IMR-90 (cell line): ENCODE data around the gene TPP2. TPM values are rescaled to one million over a fixed set of nuclear protein-coding genes. Genes with fewer than 3 reads are reported as not detected.

Source experiments
- ATAC-seq: fragments of 200-7000 bp; cut with Tn5 transposase; 2 replicates; pipeline ENCODE4 v1.9.1; 2020; ENCODE audit warnings: low read depth, mild to moderate bottlenecking, moderate library complexity
- BruUV-seq: library from RNA; stranded (reverse); fragments of 400-500 nt; replicated peaks from 2 replicates; lab custom pipeline; 2021; lab: Mats Ljungman, UMichigan
- CTCF ChIA-PET: fragments of 300-600 bp; formaldehyde crosslinking; extraction: SDS; loops from one replicate; lab custom pipeline; 2021; ENCODE audit warnings: antibody characterized with exemption; lab: Yijun Ruan, JAX
- POLR2A ChIA-PET: fragments of 300-600 bp; sonication (Branson Sonifier 250); formaldehyde crosslinking; loops from one replicate; lab custom pipeline; 2022; ENCODE audit warnings: antibody characterized with exemption; ENCODE audit not compliant: unreplicated experiment; lab: Charles Lee
- DNase-seq: peaks from one replicate; pipeline ENCODE4 v3.0.0; 2013
- H2AFZ ChIP-seq: replicated peaks from 2 replicates; pipeline ENCODE3; 2013; ENCODE audit warnings: low read length, mild to moderate bottlenecking; ENCODE audit not compliant: poor library complexity
- H2AK5ac ChIP-seq: 2 replicates; pipeline ENCODE4 v1.6.1; 2013; ENCODE audit warnings: low read depth, low read length, inconsistent platforms
- H2AK9ac ChIP-seq: replicated peaks from 2 replicates; pipeline ENCODE3; 2013; ENCODE audit warnings: mild to moderate bottlenecking, low read depth, low read length, moderate library complexity; ENCODE audit not compliant: poor library complexity
- H2BK120ac ChIP-seq: 2 replicates; pipeline ENCODE4 v1.6.1; 2013; ENCODE audit warnings: low read depth, low read length, inconsistent platforms
- H2BK15ac ChIP-seq: 3 replicates; pipeline ENCODE4 v1.6.1; 2013; ENCODE audit warnings: low read depth, low read length, inconsistent platforms
- H2BK20ac ChIP-seq: 2 replicates; pipeline ENCODE4 v1.6.1; 2013; ENCODE audit warnings: low read depth, mild to moderate bottlenecking, inconsistent platforms, low read length, moderate library complexity
- H2BK5ac ChIP-seq: 2 replicates; pipeline ENCODE4 v1.6.1; 2013; ENCODE audit warnings: mild to moderate bottlenecking, low read depth, low read length, inconsistent platforms; ENCODE audit not compliant: poor library complexity, severe bottlenecking
- H3K14ac ChIP-seq: replicated peaks from 2 replicates; pipeline ENCODE4 v1.6.1; 2013; ENCODE audit warnings: low read depth, low read length, inconsistent platforms
- H3K18ac ChIP-seq: 2 replicates; pipeline ENCODE4 v1.6.1; 2013; ENCODE audit warnings: low read depth, low read length, control low read depth
- H3K23ac ChIP-seq: 2 replicates; pipeline ENCODE4 v1.6.1; 2013; ENCODE audit warnings: low read depth, low read length, inconsistent platforms
- H3K27ac ChIP-seq: 2 replicates; pipeline ENCODE4 v1.5.1; 2013; ENCODE audit warnings: mild to moderate bottlenecking, control low read depth, low read length; ENCODE audit not compliant: insufficient read depth
- H3K27me3 ChIP-seq: 2 replicates; pipeline ENCODE4 v1.6.1; 2013; ENCODE audit warnings: low read length; ENCODE audit not compliant: control insufficient read depth, insufficient read depth
- H3K36me3 ChIP-seq: 2 replicates; pipeline ENCODE4 v1.6.1; 2013; ENCODE audit warnings: low read length, mixed read lengths; ENCODE audit not compliant: control insufficient read depth, insufficient read depth
- H3K4ac ChIP-seq: 2 replicates; pipeline ENCODE4 v1.6.1; 2013; ENCODE audit warnings: low read depth, low read length, inconsistent platforms
- H3K4me1 ChIP-seq: 2 replicates; pipeline ENCODE4 v1.6.1; 2013; ENCODE audit warnings: low read length, mixed read lengths; ENCODE audit not compliant: control insufficient read depth, insufficient read depth
- H3K4me2 ChIP-seq: 2 replicates; pipeline ENCODE4 v1.6.1; 2013; ENCODE audit warnings: low read depth, mild to moderate bottlenecking, control low read depth, low read length, moderate library complexity
- H3K4me3 ChIP-seq: 2 replicates; pipeline ENCODE4 v1.5.1; 2013; ENCODE audit warnings: low read depth, mild to moderate bottlenecking, control low read depth, low read length, moderate library complexity; ENCODE audit not compliant: insufficient read depth
- H3K56ac ChIP-seq: 2 replicates; pipeline ENCODE4 v1.6.1; 2013; ENCODE audit warnings: low read length, inconsistent platforms; ENCODE audit not compliant: insufficient read depth; ENCODE audit errors: extremely low read depth
- H3K79me1 ChIP-seq, 2 experiments: 2 replicates each; pipeline ENCODE4 v1.6.1; 2013; ENCODE audit warnings: low read length in 2 of 2, inconsistent platforms in 1 of 2, low read depth in 1 of 2
- H3K9ac ChIP-seq: 2 replicates; pipeline ENCODE4 v1.6.1; 2013; ENCODE audit warnings: low read depth, low read length, control low read depth
- H3K9me1 ChIP-seq: 2 replicates; pipeline ENCODE4 v1.6.1; 2013; ENCODE audit warnings: low read length, inconsistent platforms; ENCODE audit not compliant: insufficient read depth
- H3K9me3 ChIP-seq: 2 replicates; pipeline ENCODE4 v1.6.1; 2013; ENCODE audit warnings: low read length; ENCODE audit not compliant: control insufficient read depth, insufficient read depth
- H4K20me1 ChIP-seq: 2 replicates; pipeline ENCODE4 v1.6.1; 2013; ENCODE audit warnings: low read length, inconsistent platforms; ENCODE audit not compliant: insufficient read depth
- H4K5ac ChIP-seq: 2 replicates; pipeline ENCODE4 v1.6.1; 2013; ENCODE audit warnings: mild to moderate bottlenecking, low read depth, low read length, control low read depth
- H4K8ac ChIP-seq, 2 experiments: 2 replicates each; pipeline ENCODE4 v1.6.1; 2013; ENCODE audit warnings: low read depth in 2 of 2, low read length in 2 of 2, control low read depth in 1 of 2, inconsistent platforms in 1 of 2
- H4K91ac ChIP-seq: 2 replicates; pipeline ENCODE4 v1.6.1; 2013; ENCODE audit warnings: low read depth, low read length, inconsistent platforms; ENCODE audit not compliant: insufficient read depth
- BHLHE40 ChIP-seq: fragments of 150-350 bp; IDR thresholded peaks from 2 replicates; pipeline ENCODE4 v1.6.1; 2016; ENCODE audit warnings: mild to moderate bottlenecking, low read depth, low read length
- CEBPB ChIP-seq: IDR thresholded peaks from 2 replicates; pipeline ENCODE4 v1.6.1; 2012; ENCODE audit warnings: low read depth, low read length, improper control_type of control experiment
- CHD1 ChIP-seq: IDR thresholded peaks from 2 replicates; pipeline ENCODE4 v1.6.1; 2012; ENCODE audit warnings: low read depth, low read length, improper control_type of control experiment
- MAFK ChIP-seq: IDR thresholded peaks from 2 replicates; pipeline ENCODE4 v1.6.1; 2012; ENCODE audit warnings: low read depth, low read length, improper control_type of control experiment
- MAZ ChIP-seq: IDR thresholded peaks from 2 replicates; pipeline ENCODE4 v1.6.1; 2012; ENCODE audit warnings: low read depth, mild to moderate bottlenecking, low read length, improper control_type of control experiment, moderate library complexity, borderline replicate concordance
- MXI1 ChIP-seq: IDR thresholded peaks from 2 replicates; pipeline ENCODE4 v1.6.1; 2012; ENCODE audit warnings: low read depth, mild to moderate bottlenecking, low read length, moderate library complexity, borderline replicate concordance
- NFE2L2 ChIP-seq: fragments of 150-350 bp; IDR thresholded peaks from 2 replicates; pipeline ENCODE4 v1.6.1; 2016; ENCODE audit warnings: low read depth, mild to moderate bottlenecking, low read length
- POLR2A ChIP-seq: IDR thresholded peaks from 2 replicates; pipeline ENCODE4 v1.6.1; 2012; ENCODE audit warnings: mild to moderate bottlenecking, low read depth, low read length
- RAD21 ChIP-seq: IDR thresholded peaks from 2 replicates; pipeline ENCODE4 v1.6.1; 2012; ENCODE audit warnings: low read length, improper control_type of control experiment
- RCOR1 ChIP-seq: IDR thresholded peaks from 2 replicates; pipeline ENCODE4 v1.6.1; 2012; ENCODE audit warnings: mild to moderate bottlenecking, low read length, improper control_type of control experiment; ENCODE audit not compliant: insufficient replicate concordance
- RFX5 ChIP-seq: IDR thresholded peaks from 2 replicates; pipeline ENCODE4 v1.8.0; 2012; ENCODE audit warnings: low read depth, mild to moderate bottlenecking, low read length, moderate library complexity
- SMC3 ChIP-seq: fragments of 150-350 bp; IDR thresholded peaks from 2 replicates; pipeline ENCODE4 v1.6.1; 2016; ENCODE audit warnings: low read depth, mild to moderate bottlenecking, antibody characterized with exemption, low read length, moderate library complexity
- USF2 ChIP-seq: fragments of 150-350 bp; IDR thresholded peaks from 2 replicates; pipeline ENCODE4 v1.6.1; 2017; ENCODE audit warnings: mild to moderate bottlenecking, antibody characterized with exemption, low read length, low read depth
- WGBS, 2 experiments: methylation state at CpG; one replicate each; pipeline versions ENCODE4 v1.1.5 to v1.1.7; 2013; ENCODE audit warnings: missing lambda C conversion rate in 2 of 2; ENCODE audit not compliant: insufficient read length in 1 of 2; ENCODE audit errors: extremely low coverage in 2 of 2; 5-methylcytosine and 5-hydroxymethylcytosine counted together
- dilution Hi-C: fragments of 300-500 bp; cut with HindIII; formaldehyde crosslinking; loops from one replicate; pipeline ENCODE4 v1.14.3; 2018; ENCODE audit warnings: low sequenced_read_pairs; ENCODE audit not compliant: unreplicated experiment
- in situ Hi-C: fragments of 300-500 bp; cut with MboI; formaldehyde crosslinking; loops from 3 replicates; pipeline ENCODE4 v1.14.3; 2019; ENCODE audit warnings: low sequenced_read_pairs, inconsistent platforms, mixed read lengths
- intact Hi-C: fragments of 100-400 bp; cut with micrococcal nuclease; formaldehyde crosslinking; loops from 2 replicates; pipeline ENCODE4 v1.10.0; 2022
- polyA plus RNA-seq, 3 experiments: library from polyadenylated mRNA; depleted of rRNA; stranded (reverse); fragments of >200 nt; gene quantifications; 2 replicates each; pipeline ENCODE4 v1.2.3, GENCODE V29; 2012; ENCODE audit warnings: low replicate concordance in 1 of 3
- total RNA-seq: library from RNA; depleted of rRNA; stranded (reverse); fragments of >200 nt; gene quantifications from 2 replicates; pipeline ENCODE4 v1.2.3, GENCODE V29; 2012
- TF ChIP-seq, protein P1 (sequence below): fragments of 150-350 bp; IDR thresholded peaks from 2 replicates; pipeline ENCODE4 v1.6.1; 2016; ENCODE audit warnings: low read depth, mild to moderate bottlenecking, low read length, moderate library complexity, borderline replicate concordance
- TF ChIP-seq, protein P2 (sequence below): conservative IDR thresholded peaks from 2 replicates; pipeline ENCODE4 v1.5.1; 2012; ENCODE audit warnings: mild to moderate bottlenecking, low read depth, low read length, improper control_type of control experiment

Gene TPP2
- total and polyA plus RNA-seq, 2 of the 4 experiments (the other 2 are of a cell fraction): 27.6 to 52.9 TPM

DNA sequence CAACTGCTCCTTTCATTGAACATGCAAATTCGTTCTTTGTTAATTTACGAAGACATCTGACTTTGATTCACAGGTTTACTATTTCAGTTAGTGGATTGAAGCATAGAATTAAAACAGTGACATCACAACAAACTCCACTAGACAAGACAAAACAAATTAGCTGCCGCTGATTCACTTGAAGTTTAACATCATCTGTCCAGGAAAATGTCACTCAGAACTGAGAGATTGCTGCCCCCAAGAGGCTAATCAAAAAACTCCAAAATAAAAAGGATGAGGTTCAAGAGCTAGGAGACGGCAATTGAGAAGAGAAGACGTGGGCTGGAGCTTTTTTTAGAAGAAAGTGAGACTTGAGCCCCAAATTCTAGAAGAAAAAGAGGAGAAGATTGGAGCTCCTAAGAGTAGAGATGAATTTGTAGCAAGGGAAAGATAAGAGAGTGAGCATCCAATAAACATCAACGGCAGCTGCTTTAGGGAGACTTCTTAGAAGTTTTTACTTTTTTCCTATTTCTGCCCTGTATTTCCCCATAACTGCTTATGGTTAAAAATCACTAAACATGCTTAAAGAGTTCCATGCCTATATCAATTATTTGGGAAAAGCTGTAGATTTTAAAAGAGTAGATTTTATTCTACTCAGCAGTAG, 40.8 kb upstream of the TPP2 start:
- intact Hi-C loops: loop anchor here (1.0 to 5.0 kb wide), 4 partner anchors 359 to 1412 kb away; no protein-coding TSS in a partner anchor
- dilution Hi-C loops: no loop called here
- in situ Hi-C loops: loop anchor here (25.0 kb wide), 1 partner anchor 1419 kb away; no protein-coding TSS in a partner anchor
- TF ChIP-seq NFE2L2 (no peak), POLR2A (no peak), SMC3 (peak; percentile 31; the same call in 1 of the 2 replicates), CEBPB (no peak), MXI1 (no peak), BHLHE40 (no peak), RAD21 (peak; percentile 51), MAZ (no peak), CHD1 (no peak), RCOR1 (no peak), RFX5 (no peak), MAFK (no peak), USF2 (no peak)
- TF ChIP-seq, protein P1, sequence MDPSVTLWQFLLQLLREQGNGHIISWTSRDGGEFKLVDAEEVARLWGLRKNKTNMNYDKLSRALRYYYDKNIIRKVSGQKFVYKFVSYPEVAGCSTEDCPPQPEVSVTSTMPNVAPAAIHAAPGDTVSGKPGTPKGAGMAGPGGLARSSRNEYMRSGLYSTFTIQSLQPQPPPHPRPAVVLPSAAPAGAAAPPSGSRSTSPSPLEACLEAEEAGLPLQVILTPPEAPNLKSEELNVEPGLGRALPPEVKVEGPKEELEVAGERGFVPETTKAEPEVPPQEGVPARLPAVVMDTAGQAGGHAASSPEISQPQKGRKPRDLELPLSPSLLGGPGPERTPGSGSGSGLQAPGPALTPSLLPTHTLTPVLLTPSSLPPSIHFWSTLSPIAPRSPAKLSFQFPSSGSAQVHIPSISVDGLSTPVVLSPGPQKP: no peak
- TF ChIP-seq, protein P2, sequence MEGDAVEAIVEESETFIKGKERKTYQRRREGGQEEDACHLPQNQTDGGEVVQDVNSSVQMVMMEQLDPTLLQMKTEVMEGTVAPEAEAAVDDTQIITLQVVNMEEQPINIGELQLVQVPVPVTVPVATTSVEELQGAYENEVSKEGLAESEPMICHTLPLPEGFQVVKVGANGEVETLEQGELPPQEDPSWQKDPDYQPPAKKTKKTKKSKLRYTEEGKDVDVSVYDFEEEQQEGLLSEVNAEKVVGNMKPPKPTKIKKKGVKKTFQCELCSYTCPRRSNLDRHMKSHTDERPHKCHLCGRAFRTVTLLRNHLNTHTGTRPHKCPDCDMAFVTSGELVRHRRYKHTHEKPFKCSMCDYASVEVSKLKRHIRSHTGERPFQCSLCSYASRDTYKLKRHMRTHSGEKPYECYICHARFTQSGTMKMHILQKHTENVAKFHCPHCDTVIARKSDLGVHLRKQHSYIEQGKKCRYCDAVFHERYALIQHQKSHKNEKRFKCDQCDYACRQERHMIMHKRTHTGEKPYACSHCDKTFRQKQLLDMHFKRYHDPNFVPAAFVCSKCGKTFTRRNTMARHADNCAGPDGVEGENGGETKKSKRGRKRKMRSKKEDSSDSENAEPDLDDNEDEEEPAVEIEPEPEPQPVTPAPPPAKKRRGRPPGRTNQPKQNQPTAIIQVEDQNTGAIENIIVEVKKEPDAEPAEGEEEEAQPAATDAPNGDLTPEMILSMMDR: peak; percentile 47

More for the DNA sequence above, 40.8 kb upstream of the TPP2 start:
- DNase-seq (peak; percentile 26), ATAC-seq (peak; percentile 75)
- no peak overlapping the region for H3K9ac ChIP-seq
- no peak overlapping the region for H2AK9ac ChIP-seq
- WGBS, 2 experiments: no CpG with 5 or more reads among the region's 6 CpGs
- no peak overlapping the region for H2BK120ac ChIP-seq
- no peak overlapping the region for H4K91ac ChIP-seq
- H3K14ac ChIP-seq: no peak overlapping the region
- H4K8ac ChIP-seq: no peak overlapping the region
- ChIA-PET CTCF (interaction anchor here (0.6 to 1.6 kb wide), 19 partner anchors 8 to 1411 kb away, joined by 3 to 11 read pairs (median 4); no protein-coding TSS in a partner anchor), POLR2A (no interaction called here)
- H4K20me1 ChIP-seq: no peaks in the 10 kb centered on the region
- H2BK5ac ChIP-seq: no peak overlapping the region
- H3K4me1 ChIP-seq: no peaks in the 10 kb centered on the region
- no peak overlapping the region for H2BK20ac ChIP-seq
- no peak overlapping the region for H3K4me3 ChIP-seq
- no peak overlapping the region for H3K4ac ChIP-seq
- no peaks in the 10 kb centered on the region for H3K9me3 ChIP-seq
- no peak overlapping the region for H3K56ac ChIP-seq
- H2AK5ac ChIP-seq: no peak overlapping the region
- H3K36me3 ChIP-seq: no peaks in the 10 kb centered on the region
- H4K5ac ChIP-seq: no peak overlapping the region
- H3K9me1 ChIP-seq: no peaks in the 10 kb centered on the region
- H3K23ac ChIP-seq: no peak overlapping the region
- no peak overlapping the region for H2AFZ ChIP-seq
- no peaks in the 10 kb centered on the region for H3K79me1 ChIP-seq
- no peak overlapping the region for H2BK15ac ChIP-seq
- no peaks in the 10 kb centered on the region for H3K27me3 ChIP-seq
- no peak overlapping the region for H3K27ac ChIP-seq
- no TSS peak for BruUV-seq
- no peak overlapping the region for H3K18ac ChIP-seq
- 0 out of 2 replicates have a peak overlapping the region, but pooled peaks have one; percentile 41 for H3K4me2 ChIP-seq
